ENCODE data around the gene ARHGAP42. TPM values are rescaled to one million over a fixed set of nuclear protein-coding genes. Genes with fewer than 3 reads are reported as not detected.

Gene ARHGAP42
- total and polyA plus RNA-seq, 8 donors: 0.76 to 4.9 (median 1.8) TPM

DNA sequence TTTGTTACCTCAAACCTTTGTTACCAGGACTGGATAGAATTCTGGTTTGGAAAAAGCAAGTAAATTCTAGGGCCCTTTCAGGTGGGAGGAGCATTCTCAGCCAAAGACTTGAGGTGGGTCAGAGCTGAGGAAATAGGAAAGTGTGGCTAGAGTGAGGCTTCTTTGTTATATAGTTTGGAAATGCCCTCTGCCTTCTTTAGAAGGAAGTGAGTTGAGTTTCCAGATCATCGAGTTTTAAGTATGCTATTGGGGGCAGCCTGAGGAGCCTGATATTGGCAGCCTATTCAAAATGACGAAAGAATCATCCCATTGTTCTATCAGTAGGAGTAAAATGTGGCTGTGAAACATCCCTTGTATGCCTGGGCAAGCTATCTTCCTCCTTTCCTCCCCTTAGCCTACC, 134.1 kb downstream of the ARHGAP42 start:
- FAIRE-seq: no peak

DNA sequence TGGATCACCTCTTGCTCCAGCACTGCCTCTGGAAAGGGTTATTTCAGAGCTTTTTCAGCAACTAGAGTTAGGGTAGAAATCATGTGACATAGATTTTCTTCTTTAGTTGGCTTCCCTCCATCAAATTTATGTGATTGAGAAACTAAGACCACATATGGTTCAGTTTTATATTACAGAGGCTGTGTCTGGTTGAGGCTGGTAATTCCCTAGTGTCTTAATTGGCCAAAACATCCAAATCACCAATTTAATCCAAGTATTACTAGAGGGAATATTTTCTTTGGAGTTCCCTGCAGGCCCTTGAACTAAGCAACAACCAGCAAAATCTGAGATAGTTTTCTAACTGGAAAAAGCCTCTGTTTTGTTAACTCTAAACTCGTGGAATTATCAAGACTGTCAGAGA, 136.3 kb downstream of the ARHGAP42 start:
- no peak for FAIRE-seq
- H3K36me3 ChIP-seq: no peaks in the 10 kb centered on the region
- ATAC-seq: no peak
- H3K27ac ChIP-seq: no peak overlapping the region
- intact Hi-C loops (cut with DNase I): no loop called here
- 25 to 33% methylated on average over 1 of the region's 1 CpG for WGBS, 2 donors
- H3K4me3 ChIP-seq: no peak overlapping the region
- no peak for DNase-seq
- no peaks in the 10 kb centered on the region for H3K4me1 ChIP-seq
- TF ChIP-seq, protein P1, sequence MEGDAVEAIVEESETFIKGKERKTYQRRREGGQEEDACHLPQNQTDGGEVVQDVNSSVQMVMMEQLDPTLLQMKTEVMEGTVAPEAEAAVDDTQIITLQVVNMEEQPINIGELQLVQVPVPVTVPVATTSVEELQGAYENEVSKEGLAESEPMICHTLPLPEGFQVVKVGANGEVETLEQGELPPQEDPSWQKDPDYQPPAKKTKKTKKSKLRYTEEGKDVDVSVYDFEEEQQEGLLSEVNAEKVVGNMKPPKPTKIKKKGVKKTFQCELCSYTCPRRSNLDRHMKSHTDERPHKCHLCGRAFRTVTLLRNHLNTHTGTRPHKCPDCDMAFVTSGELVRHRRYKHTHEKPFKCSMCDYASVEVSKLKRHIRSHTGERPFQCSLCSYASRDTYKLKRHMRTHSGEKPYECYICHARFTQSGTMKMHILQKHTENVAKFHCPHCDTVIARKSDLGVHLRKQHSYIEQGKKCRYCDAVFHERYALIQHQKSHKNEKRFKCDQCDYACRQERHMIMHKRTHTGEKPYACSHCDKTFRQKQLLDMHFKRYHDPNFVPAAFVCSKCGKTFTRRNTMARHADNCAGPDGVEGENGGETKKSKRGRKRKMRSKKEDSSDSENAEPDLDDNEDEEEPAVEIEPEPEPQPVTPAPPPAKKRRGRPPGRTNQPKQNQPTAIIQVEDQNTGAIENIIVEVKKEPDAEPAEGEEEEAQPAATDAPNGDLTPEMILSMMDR (IDR thresholded peaks at IDR 0.05): no peak
- no peaks in the 10 kb centered on the region for H3K27me3 ChIP-seq
- no peaks in the 10 kb centered on the region for H3K9me3 ChIP-seq

More for the DNA sequence above, 134.1 kb downstream of the ARHGAP42 start:
- H3K4me1 ChIP-seq: no peaks in the 10 kb centered on the region
- H3K9me3 ChIP-seq: no peaks in the 10 kb centered on the region
- ATAC-seq (no peak), DNase-seq (no peak)
- TF ChIP-seq, protein P1 (IDR thresholded peaks at IDR 0.05): no peak
- no peak overlapping the region for H3K27ac ChIP-seq
- WGBS, 2 donors: 48 to 71% methylated on average over 2 of the region's 2 CpGs
- H3K27me3 ChIP-seq: no peaks in the 10 kb centered on the region
- intact Hi-C loops (cut with DNase I): no loop called here
- no peaks in the 10 kb centered on the region for H3K36me3 ChIP-seq
- no peak overlapping the region for H3K4me3 ChIP-seq

DNA sequence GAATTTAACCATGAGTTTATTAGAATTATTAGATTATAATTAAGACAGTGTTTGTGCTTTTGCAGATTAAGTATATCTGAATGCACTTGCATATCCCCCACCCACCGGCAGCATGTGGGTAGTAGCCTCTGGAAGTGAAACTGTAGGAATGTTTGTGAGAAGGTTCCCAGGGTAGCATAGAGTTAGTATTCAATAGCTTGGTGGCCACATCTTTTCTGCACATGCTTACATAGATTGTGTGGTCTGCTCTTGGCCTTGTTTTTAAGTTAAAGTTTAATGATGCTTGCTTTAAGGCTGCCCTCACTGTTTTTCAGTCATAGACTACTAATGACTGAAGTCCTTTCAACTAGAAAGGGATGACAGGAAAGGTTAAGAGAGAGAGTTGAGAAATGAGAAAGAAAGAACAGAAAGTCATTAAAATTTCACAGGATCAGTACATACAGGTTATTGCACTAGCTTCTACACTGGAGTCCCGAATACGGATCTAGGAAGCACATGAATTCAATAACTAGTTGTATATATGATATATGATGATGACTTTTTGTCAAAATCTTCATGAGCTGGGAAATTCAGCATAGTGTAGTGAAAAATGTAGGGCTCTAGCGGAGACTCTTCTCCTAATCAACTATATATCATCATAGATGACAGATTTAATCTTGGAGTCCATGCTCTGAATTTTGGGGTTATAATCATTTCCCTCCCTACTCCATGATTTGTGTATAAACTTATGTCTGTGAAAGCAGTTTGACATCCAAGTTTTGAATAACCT, 137.1 kb downstream of the ARHGAP42 start:
- Histone ChIP-seq H3K27me3 (no peaks in the 10 kb centered on the region), H3K27ac (no peak overlapping the region), H3K4me3 (no peak overlapping the region), H3K4me1 (no peaks in the 10 kb centered on the region), H3K9me3 (no peaks in the 10 kb centered on the region), H3K36me3 (no peaks in the 10 kb centered on the region)
- DNase-seq (no peak), ATAC-seq (no peak), FAIRE-seq (no peak)
- TF ChIP-seq, protein P1 (IDR thresholded peaks at IDR 0.05): no peak
- intact Hi-C loops (cut with DNase I): no loop called here
- 71 to 75% methylated on average over 4 of the region's 4 CpGs for WGBS, 2 donors

DNA sequence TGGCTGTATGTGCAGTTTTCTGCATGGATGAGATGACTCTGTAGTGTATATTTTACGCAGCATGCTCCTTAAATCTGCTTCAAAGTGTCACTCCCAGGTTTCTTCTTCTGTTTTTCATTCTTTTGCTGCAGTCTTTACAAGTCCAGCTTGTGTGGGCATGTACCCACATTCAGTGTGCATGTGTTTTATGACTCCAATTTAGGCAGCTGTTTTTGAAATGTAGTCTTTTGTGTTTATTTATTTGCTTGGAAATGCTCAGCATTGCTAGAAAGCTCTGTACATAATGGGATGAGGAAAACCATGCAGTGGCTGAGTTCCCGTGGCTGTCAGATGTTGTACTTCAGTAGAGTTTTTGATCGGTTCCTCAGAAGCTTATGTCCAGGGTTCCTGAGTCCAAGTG, 138.5 kb downstream of the ARHGAP42 start:
- no peak for ATAC-seq
- H3K4me3 ChIP-seq: no peak overlapping the region

More for the DNA sequence above, 138.5 kb downstream of the ARHGAP42 start:
- TF ChIP-seq, protein P1 (IDR thresholded peaks at IDR 0.05): no peak
- H3K27ac ChIP-seq: no peak overlapping the region
- intact Hi-C loops (cut with DNase I): no loop called here
- DNase-seq: no peak
- H3K27me3 ChIP-seq: no peaks in the 10 kb centered on the region
- no peaks in the 10 kb centered on the region for H3K4me1 ChIP-seq
- WGBS, 2 donors: 73 to 86% methylated on average over 3 of the region's 3 CpGs
- H3K9me3 ChIP-seq: no peaks in the 10 kb centered on the region
- FAIRE-seq: no peak
- H3K36me3 ChIP-seq: no peaks in the 10 kb centered on the region
